Panc1 (cell line): ENCODE results near the gene S100A5. TPM values are rescaled to one million over a fixed set of nuclear protein-coding genes. Genes with fewer than 3 reads are reported as not detected.

Experiments used
- ATAC-seq: fragments of 200-7000 bp; cut with Tn5 transposase; 2 replicates; pipeline ENCODE4 v1.9.1; 2020; ENCODE audit warnings: mild to moderate bottlenecking, moderate library complexity
- BruUV-seq: library from RNA; stranded (reverse); fragments of 400-500 nt; replicated peaks from 2 replicates; lab custom pipeline; 2021; lab: Mats Ljungman, UMichigan
- CTCF ChIA-PET: fragments of 300-600 bp; sonication (Branson Sonifier 250); formaldehyde crosslinking; loops from one replicate; lab custom pipeline; 2022; ENCODE audit warnings: antibody characterized with exemption; lab: Charles Lee
- POLR2A ChIA-PET: fragments of 300-600 bp; sonication (Branson Sonifier 250); formaldehyde crosslinking; loops from one replicate; lab custom pipeline; 2022; ENCODE audit warnings: antibody characterized with exemption; lab: Charles Lee
- DNase-seq: peaks from one replicate; pipeline ENCODE4 v3.0.0-alpha.2; 2010; ENCODE audit warnings: low read depth, low spot score
- H3K27ac ChIP-seq: 2 replicates; pipeline ENCODE4 v1.5.1; 2011; ENCODE audit warnings: mild to moderate bottlenecking, low read length, inconsistent platforms
- H3K27me3 ChIP-seq: fragments of 200-500 bp; sonication (Bioruptor generic); 2 replicates; pipeline ENCODE4 v1.6.0; 2014; ENCODE audit warnings: low read length, inconsistent platforms; ENCODE audit not compliant: control insufficient read depth, insufficient read depth
- H3K36me3 ChIP-seq: fragments of 200-500 bp; sonication (Bioruptor generic); 2 replicates; pipeline ENCODE4 v1.5.1; 2014; ENCODE audit warnings: inconsistent platforms, mild to moderate bottlenecking, low read length, moderate library complexity; ENCODE audit not compliant: control insufficient read depth, insufficient read depth
- H3K4me1 ChIP-seq: 2 replicates; pipeline ENCODE4 v1.5.1; 2011; ENCODE audit warnings: inconsistent platforms, mild to moderate bottlenecking, low read length, moderate library complexity; ENCODE audit not compliant: control insufficient read depth, insufficient read depth
- H3K4me3 ChIP-seq, 2 experiments: 2 replicates each; pipeline ENCODE4 v1.5.1; 2011 to 2012; ENCODE audit warnings: low read depth in 2 of 2, low read length in 2 of 2, mild to moderate bottlenecking in 2 of 2, inconsistent platforms in 1 of 2, moderate library complexity in 1 of 2
- H3K9me3 ChIP-seq: fragments of 200-500 bp; sonication (Bioruptor generic); 2 replicates; pipeline ENCODE4 v1.5.1; 2014; ENCODE audit warnings: low read depth, mild to moderate bottlenecking, inconsistent platforms, low read length, moderate library complexity; ENCODE audit not compliant: control insufficient read depth, insufficient read depth
- POLR2AphosphoS5 ChIP-seq: IDR thresholded peaks from 2 replicates; pipeline ENCODE4 v1.6.1; 2012; ENCODE audit warnings: mild to moderate bottlenecking, low read depth, low read length, moderate library complexity
- SIN3A ChIP-seq: IDR thresholded peaks from 2 replicates; pipeline ENCODE4 v1.6.1; 2012; ENCODE audit warnings: low read depth, mild to moderate bottlenecking, low read length, moderate library complexity, borderline replicate concordance; ENCODE audit not compliant: insufficient read depth
- TCF7L2 ChIP-seq: IDR thresholded peaks from 2 replicates; pipeline ENCODE4 v1.6.1; 2011; ENCODE audit warnings: mild to moderate bottlenecking, low read depth, low read length, inconsistent platforms
- in situ Hi-C: cut with HindIII; loops from 2 replicates; pipeline ENCODE4 v1.10.0; 2016; ENCODE audit warnings: low sequenced_read_pairs, low pct_unique_long_range_greater_than_20kb
- intact Hi-C: fragments of 100-400 bp; cut with micrococcal nuclease; formaldehyde crosslinking; loops from one replicate; pipeline ENCODE4 v1.10.0; 2022; ENCODE audit not compliant: unreplicated experiment
- total RNA-seq: library from RNA; stranded (reverse); gene quantifications from one replicate; pipeline ENCODE4 v1.2.1, GENCODE V29; 2021; ENCODE audit not compliant: unreplicated experiment
- TF ChIP-seq, protein P1 (sequence below): fragments of 450-650 bp; IDR thresholded peaks from 2 replicates; pipeline ENCODE4 v1.5.1; 2017; ENCODE audit warnings: mild to moderate bottlenecking
- TF ChIP-seq, protein P2 (sequence below), 2 experiments: IDR thresholded peaks; 2 replicates each; pipeline ENCODE4 v1.6.1; 2011 to 2012; ENCODE audit warnings: low read depth in 2 of 2, control low read depth in 1 of 2, low read length in 1 of 2, mild to moderate bottlenecking in 1 of 2, moderate library complexity in 1 of 2; ENCODE audit not compliant: insufficient read depth in 1 of 2

Gene S100A5
- total RNA-seq, 1 experiment from 2014 or later = 0.72 TPM

GRCh38 chr1:153505576-153505975 is 35.2 kb downstream of the S100A5 start:
- ChIA-PET POLR2A (no interaction called here), CTCF (no interaction called here)
- TF ChIP-seq POLR2AphosphoS5 = no peak
- TF ChIP-seq TCF7L2 = no peak
- TF ChIP-seq, protein P1, sequence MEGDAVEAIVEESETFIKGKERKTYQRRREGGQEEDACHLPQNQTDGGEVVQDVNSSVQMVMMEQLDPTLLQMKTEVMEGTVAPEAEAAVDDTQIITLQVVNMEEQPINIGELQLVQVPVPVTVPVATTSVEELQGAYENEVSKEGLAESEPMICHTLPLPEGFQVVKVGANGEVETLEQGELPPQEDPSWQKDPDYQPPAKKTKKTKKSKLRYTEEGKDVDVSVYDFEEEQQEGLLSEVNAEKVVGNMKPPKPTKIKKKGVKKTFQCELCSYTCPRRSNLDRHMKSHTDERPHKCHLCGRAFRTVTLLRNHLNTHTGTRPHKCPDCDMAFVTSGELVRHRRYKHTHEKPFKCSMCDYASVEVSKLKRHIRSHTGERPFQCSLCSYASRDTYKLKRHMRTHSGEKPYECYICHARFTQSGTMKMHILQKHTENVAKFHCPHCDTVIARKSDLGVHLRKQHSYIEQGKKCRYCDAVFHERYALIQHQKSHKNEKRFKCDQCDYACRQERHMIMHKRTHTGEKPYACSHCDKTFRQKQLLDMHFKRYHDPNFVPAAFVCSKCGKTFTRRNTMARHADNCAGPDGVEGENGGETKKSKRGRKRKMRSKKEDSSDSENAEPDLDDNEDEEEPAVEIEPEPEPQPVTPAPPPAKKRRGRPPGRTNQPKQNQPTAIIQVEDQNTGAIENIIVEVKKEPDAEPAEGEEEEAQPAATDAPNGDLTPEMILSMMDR = no peak
- TF ChIP-seq, protein P2, sequence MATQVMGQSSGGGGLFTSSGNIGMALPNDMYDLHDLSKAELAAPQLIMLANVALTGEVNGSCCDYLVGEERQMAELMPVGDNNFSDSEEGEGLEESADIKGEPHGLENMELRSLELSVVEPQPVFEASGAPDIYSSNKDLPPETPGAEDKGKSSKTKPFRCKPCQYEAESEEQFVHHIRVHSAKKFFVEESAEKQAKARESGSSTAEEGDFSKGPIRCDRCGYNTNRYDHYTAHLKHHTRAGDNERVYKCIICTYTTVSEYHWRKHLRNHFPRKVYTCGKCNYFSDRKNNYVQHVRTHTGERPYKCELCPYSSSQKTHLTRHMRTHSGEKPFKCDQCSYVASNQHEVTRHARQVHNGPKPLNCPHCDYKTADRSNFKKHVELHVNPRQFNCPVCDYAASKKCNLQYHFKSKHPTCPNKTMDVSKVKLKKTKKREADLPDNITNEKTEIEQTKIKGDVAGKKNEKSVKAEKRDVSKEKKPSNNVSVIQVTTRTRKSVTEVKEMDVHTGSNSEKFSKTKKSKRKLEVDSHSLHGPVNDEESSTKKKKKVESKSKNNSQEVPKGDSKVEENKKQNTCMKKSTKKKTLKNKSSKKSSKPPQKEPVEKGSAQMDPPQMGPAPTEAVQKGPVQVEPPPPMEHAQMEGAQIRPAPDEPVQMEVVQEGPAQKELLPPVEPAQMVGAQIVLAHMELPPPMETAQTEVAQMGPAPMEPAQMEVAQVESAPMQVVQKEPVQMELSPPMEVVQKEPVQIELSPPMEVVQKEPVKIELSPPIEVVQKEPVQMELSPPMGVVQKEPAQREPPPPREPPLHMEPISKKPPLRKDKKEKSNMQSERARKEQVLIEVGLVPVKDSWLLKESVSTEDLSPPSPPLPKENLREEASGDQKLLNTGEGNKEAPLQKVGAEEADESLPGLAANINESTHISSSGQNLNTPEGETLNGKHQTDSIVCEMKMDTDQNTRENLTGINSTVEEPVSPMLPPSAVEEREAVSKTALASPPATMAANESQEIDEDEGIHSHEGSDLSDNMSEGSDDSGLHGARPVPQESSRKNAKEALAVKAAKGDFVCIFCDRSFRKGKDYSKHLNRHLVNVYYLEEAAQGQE (IDR thresholded peaks at IDR 0.05; ENCODE audit: insufficient read depth in 1 of 2, low read depth in 2 of 2, low read length in 1 of 2) = no peak
- no peak for TF ChIP-seq SIN3A
- intact Hi-C loops (loop anchor here (5.0 kb wide), 1 partner anchor 157 kb away; no protein-coding TSS in a partner anchor), in situ Hi-C loops (no loop called here)
- Histone ChIP-seq H3K4me1 (peaks cover 23% of the 10 kb centered on the region), H3K27me3 (no peaks in the 10 kb centered on the region), H3K9me3 (no peaks in the 10 kb centered on the region), H3K36me3 (no peaks in the 10 kb centered on the region), H3K27ac (peak overlapping the region; percentile 71), H3K4me3 (no peak overlapping the region)
- BruUV-seq = no TSS peak
- no peak for DNase-seq
- ATAC-seq = no peak

DNA sequence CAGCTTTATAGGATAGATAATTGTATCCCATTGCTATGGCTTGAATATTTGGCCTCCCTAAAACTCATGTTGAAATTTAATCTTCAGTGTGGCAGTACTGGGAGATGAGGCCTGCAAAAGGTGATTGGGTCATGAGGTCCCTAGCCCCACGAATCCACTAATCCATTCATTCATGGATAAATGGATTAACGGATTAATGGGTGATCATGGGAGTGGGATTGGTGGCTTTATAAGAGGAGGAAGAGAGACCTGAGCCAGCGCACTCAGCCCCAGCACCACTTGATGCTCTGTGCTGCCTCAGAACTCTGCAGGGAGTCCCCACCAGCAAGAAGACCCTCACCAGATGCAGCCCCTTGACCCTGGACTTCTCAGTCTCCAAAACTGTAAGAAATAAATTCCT is 37.0 kb downstream of the S100A5 start:
- POLR2A ChIA-PET = no interaction called here
- BruUV-seq = no TSS peak
- in situ Hi-C loops = no loop called here
- Histone ChIP-seq H3K27me3 (no peaks in the 10 kb centered on the region), H3K27ac (no peak overlapping the region; the same call in 1 of the 2 replicates), H3K4me3 (no peak overlapping the region), H3K9me3 (no peaks in the 10 kb centered on the region), H3K4me1 (peaks cover 21% of the 10 kb centered on the region), H3K36me3 (no peaks in the 10 kb centered on the region)
- intact Hi-C loops = no loop called here
- TF ChIP-seq TCF7L2 (no peak), SIN3A (no peak), POLR2AphosphoS5 (no peak)
- TF ChIP-seq, protein P1 = no peak
- TF ChIP-seq, protein P2 (IDR thresholded peaks at IDR 0.05; ENCODE audit: insufficient read depth in 1 of 2, low read depth in 2 of 2, low read length in 1 of 2) = no peak
- DNase-seq (no peak), ATAC-seq (no peak)
- CTCF ChIA-PET = no interaction called here
